GM18505 (cell line): ENCODE measurements around the gene MTR.
"Not testable (repeated sequence)": the region's sequence is repeated elsewhere in the genome, so short reads cannot be mapped to it uniquely, and the experiment has no call there.

ENCODE experiments used
- ATAC-seq: cut with Tn5 transposase; IDR thresholded peaks from one replicate; pipeline ENCODE4 v1.9.1; 2021; ENCODE audit not compliant: unreplicated experiment
- POLR2A ChIP-seq: IDR thresholded peaks from 4 replicates; pipeline ENCODE4 v1.6.1; 2011; ENCODE audit warnings: borderline replicate concordance; ENCODE audit not compliant: insufficient read depth, insufficient read length; ENCODE audit errors: extremely low read depth

MTR gene

DNA sequence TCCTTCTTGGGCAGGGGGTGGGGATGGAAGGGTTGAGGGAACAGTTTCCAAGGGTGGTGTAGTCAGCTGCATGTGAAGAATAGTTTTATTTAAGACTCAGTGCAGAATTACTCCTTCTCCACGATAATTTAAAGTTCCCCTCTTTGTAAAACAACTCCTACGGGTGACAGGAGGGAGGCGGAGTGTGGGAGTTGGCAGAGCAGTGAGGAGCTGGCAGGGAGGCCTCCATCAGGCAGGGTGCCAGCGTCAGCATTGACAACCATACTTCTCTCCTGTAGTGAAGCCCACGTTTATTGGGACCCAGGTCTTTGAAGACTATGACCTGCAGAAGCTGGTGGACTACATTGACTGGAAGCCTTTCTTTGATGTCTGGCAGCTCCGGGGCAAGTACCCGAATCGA is 93.8 kb downstream of the MTR start:
- TF ChIP-seq POLR2A = no peak
- ATAC-seq = no peak

DNA sequence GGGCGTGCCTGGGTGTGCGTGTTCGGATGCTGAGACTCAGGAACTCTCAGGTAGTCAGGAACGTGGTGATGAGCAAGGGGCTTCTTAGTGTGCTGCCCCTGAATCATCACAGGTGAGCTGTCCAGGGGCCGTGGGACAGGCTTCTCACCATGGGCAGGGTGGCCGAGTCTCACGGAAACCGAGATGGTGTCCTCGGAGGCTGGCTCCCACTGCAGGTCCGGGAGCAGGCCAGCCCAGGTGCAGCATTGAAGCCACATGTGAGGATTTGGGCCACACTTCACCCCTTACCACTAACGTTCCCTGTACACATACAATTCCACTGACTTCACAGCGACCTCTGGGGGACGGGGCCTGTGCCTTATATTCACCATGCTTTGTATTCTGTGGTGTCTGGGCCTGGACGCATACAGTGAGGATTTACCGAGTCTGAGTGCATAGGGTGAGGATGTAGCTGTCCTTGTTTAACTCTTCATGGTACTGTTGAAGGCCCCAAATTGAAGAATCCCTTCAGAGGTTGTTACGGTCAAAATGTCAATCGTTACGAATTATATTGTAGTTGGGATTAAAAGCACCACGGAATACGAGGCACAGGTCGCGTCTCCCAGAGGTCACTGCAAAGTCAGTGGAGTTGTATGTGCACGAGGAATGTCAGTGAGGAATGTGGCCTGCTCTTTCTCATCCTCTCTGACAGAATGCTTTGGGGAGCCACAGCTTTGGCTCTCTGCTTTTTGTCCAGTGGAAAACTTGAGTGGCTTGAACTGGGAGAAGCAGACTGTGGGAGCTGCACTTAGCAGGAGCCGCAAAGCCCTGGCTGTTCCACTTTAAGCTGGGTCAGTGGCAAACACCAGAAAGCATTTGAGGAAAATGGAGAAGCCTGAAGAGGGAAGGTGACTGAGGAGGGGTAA is 95.3 kb downstream of the MTR start:
- no peak for TF ChIP-seq POLR2A
- no peak for ATAC-seq

DNA sequence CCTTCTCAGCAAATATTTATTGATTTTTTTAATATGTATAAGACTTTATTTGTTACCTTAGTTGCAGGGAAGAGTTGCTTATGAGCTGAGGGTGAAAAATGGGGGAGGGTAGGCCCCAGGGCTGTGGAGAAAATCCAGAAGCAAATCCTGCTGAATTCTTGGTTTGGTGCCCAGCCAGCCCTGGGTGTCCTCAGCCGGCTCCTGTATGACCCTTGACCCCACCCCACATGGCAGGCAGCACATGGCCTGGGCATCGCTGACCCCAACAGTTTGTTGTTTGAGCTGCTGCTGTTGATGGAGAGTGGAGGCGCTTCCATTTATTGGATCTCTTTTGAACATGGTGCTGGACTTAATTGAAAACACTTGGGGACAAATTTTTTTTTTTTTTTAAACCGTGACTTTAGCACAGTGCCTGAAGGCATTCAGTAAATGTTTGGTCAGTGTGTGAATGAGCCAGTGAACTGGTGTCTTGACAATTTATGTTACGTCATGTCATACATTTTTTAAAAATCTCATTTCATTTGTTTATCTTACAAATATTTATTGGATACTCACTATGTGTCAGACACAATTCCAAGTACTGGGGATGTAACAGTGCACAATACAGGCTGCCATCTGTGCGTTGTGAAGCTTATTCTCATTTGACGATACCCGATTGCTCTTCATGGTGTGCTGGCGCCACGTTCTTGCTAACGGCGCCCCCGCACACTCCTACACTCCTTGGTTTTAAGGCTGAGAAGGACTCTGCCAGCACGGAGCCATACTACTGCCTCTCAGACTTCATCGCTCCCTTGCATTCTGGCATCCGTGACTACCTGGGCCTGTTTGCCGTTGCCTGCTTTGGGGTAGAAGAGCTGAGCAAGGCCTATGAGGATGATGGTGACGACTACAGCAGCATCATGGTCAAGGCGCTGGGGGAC is 98.8 kb downstream of the MTR start:
- no peak for ATAC-seq
- no peak for TF ChIP-seq POLR2A

DNA sequence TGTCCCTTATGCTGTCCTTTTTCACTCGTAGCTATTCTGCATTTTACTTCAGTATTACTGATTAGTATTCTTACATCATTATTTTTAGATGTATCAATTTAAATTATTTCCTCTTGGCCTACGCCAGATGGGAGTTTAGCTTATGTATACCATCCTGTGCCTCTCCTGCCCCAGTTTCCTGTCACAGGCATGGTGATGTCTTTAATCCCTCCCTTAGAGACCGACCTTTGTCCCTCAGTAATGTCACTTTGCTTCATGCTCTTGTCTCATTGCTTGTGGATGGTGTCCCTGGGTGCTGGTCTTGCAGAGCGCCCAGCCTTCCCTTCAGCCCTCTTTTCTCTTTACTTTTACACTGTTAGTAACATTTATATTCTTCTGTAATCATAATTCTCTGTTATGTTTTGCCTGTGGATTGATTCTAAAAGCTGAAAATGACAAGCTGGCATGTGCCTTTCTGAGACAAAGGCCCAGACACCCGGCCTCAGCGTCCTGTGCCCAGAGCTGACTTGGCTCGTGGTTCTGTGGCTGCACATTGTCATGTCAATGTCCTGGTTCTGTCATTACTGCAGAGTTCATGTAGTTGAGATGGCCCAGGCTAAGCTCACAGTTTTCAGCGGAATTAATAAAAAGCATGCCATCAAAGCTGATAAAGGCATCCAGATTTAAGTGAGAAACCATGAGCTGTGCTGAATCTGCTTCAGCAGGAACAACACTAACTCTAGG is 100.7 kb downstream of the MTR start:
- TF ChIP-seq POLR2A = no peak
- ATAC-seq = no peak

DNA sequence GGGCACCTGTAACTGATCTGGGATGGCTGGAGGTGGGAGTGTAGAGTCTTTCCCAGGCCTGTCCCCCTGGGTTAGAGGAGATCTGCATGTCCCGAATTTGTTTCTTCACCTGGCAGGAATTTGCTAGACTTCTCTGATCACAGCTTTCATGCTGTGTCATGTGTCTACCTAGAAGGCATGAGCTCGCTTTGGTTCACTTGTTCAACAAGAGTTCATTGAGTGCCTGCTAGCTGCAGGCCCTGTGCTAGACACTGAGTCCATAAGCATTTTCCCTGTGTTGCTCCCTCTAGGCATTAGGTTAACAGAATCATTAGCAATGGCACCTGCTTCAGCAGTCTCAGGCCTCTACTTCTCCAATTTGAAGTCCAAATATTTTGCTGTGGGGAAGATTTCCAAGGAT is 101.6 kb downstream of the MTR start:
- no peak for TF ChIP-seq POLR2A
- ATAC-seq = no peak

DNA sequence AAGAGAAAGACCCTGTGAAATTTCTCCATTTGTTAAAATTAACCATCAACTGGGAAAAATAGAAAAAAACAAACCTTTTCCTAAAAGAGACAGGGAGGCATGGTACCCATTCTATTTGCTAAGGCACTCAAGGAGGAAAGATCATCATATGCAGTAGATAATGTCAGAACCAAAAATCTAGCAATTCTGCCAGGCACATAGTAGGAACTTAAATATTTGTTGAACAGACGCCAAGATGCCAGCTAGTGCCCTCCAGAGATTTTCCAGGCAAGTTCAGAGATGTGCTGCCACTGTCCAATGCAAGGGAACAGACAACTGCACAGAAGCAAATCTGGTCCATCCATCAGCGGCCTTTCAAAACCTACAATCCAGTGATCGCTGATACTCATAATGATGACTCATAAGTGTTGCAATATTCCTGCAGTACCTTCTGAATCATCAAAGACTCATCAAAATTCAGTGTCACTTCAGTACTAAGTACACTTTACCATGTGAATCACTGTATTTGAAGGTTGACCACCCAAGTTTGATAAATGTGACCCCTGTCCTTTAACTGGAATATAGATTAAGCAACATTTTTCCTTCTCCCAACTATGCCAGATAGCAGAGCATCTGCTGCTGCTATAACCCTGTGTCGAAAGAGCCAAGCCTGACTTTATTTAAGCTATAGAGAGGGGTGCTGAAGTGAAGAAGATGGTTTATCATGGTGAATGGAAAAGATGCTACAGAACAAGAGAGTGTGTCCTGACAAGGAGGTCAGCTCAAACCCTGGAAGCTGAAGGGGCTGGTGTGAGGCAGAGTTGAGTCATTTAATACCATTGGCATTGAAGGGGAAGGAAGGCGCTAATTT is 110.0 kb downstream of the MTR start:
- TF ChIP-seq POLR2A = no peak
- ATAC-seq = no peak

DNA sequence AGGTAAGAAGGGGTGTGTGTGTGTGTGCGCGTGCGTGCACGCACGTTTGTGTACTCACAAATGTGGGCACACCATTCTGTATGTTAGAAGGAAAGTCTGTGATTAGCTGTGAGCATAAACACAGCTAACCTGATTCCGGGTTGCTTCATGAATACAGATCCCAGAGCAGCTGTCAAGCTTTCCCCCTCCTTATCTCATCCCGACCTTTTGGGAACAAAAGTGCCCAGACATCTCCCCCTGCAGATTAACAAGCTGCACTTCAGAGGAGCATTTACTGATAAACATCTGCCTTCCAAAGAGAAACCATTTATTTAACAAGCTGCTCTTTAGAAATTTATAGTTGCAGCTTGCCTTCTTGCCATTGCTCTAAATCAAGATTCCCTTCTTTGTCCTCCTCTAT is 112.1 kb downstream of the MTR start:
- ATAC-seq = no peak
- TF ChIP-seq POLR2A = no peak

DNA sequence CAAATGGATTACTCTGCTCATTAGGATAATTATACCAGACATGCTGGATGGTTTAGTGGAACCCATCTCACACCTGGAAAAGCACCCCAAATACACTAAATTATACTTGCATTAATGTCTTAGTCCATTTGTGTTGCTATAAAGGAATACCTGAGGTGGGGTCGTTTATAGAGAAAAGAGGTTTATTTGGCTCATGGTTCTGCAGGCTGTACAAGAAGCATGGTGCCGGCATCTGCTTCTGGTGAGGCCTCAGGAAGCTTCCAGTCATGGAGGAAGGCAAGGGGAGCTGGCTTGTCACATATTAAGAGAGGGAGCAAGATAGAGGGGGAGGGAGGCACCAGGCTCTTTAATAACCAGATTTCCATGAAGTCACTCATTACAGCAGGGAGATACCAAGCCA is 113.6 kb downstream of the MTR start:
- no peak for ATAC-seq
- no peak for TF ChIP-seq POLR2A

DNA sequence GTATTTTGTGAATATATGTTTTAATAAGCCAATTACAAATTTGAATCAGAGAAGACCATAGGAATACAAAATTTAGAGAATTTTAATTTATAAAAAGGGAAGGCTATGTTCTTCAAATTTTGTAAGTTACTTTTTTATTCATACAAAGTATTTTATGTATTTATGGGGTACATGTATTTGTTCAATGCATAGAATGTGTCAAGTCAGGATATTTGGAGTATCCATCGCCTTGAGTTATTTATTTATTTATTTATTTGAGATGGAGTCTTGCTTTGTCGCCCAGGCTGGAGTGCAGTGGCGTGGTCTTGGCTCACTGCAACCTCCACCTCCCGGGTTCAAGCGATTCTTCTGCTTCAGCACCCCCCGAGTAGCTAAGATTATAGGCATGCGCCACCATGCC is 116.0 kb downstream of the MTR start:
- ATAC-seq = not testable (repeated sequence)

DNA sequence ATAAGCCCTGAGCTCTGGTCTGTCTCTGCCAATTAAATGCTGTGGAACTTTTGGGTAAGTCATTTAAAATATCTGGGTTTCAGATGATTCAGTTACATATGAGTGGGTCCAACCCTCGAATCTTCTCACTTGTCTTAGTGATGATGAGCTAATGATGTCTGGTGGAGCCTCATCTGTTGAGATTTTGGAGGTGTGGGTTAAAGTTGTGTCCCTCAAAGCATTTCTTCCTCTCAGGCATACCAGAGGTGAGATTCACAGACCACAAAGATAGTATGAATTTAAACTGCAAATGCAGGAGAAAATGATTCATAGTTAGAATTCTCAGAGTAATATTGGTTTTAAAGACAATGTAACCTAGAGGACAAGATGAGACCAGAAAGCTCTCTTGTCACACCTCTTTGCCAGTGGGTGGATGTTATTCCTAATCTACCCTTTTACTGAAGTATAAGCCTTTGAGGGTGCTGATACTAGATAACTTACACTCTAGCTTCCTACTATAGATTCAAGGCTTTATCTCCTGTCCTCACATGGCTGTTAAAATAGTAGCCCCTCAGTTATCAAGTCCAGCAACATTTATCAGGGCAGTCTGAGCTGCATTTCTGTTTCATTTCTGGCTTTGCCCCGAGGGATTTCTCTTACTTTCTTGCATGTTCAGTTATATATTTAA is 118.4 kb downstream of the MTR start:
- no peak for TF ChIP-seq POLR2A
- ATAC-seq = no peak

DNA sequence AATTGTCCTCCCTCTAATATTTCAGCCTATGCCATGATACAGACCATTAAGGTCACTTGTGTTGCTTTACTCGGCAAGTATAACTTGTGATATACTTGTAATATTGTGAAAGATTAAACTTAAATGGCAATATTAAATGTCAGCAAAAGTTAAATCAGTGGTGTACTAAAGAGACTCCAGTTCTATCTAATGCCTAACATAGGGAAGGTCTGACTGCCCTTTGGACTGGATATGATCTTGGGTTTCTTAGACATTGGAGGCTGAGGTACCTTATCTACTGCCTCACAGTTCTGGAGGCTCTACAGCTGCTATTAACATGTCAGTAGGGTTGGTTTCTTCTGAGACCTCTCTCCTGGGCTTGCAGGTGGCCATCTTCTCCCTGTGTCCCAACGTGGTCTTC is 119.3 kb downstream of the MTR start:
- ATAC-seq = no peak
- no peak for TF ChIP-seq POLR2A
